CD4-positive, alpha-beta T cell treated with Interleukin-6 at 100 ng/mL for 8 hours (primary cell): ENCODE measurements around the gene GRIN2C.
A peak's percentile ranks its signal among the peaks of the same experiment; 100 is the strongest.

Experiments used
- DNase-seq: peaks from one replicate; pipeline ENCODE4 v3.0.0-alpha.2; 2020; ENCODE audit warnings: mixed read lengths, low spot score

Gene GRIN2C

DNA sequence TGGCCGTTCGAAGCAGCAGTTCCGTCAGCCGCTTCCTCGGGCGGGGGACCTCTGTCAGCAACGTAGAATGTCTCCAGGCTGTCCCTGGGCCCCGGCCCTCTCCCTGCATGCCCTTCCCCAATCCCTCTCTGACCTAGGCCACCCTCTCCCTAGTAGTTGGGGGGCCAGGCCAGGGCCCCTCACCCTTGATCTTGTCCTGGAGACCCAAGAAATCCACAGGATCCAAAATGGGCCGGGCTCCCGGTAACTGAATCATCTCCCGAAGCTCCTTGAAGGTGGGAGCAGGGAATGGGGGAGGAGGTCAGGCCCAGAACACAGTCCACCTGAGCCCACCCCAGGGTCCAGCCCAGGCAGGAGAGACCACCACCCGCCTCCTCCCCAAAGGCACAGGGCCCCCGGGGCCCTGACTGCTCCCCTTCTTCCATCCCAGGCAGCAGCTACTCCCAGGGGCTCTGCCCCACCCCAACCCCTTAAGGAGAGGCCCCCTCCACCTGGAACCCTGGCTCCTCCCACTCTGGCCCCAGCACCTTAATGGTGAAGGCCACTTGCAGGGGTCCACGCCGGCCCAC is 4.7 kb upstream of the GRIN2C start:
- no peak for DNase-seq

- DNase-seq = no peak
Measured at GRCh38 chr17:74863420-74864296, 4.0 kb upstream of the GRIN2C start.

DNA sequence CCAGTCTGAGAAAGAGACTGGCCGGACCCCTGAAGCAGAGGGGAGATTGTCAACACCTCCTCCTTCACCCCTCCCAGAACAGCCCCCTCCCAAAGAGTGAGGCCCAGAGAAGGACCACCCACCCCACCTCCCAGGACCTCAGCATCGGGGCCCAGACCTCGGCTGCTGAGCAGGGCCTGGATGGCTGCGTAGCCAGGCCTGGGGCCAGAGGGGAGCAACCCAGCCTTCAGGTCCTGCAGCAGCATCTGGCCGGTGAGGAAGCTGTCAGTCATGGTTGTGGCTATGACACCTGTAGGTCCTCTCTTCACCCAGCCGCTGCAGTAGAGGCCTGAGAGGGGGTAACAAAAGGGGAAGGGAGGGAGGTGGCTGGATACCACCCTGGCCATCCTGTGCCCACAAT is 3.2 kb upstream of the GRIN2C start:
- DNase-seq = no peak

DNA sequence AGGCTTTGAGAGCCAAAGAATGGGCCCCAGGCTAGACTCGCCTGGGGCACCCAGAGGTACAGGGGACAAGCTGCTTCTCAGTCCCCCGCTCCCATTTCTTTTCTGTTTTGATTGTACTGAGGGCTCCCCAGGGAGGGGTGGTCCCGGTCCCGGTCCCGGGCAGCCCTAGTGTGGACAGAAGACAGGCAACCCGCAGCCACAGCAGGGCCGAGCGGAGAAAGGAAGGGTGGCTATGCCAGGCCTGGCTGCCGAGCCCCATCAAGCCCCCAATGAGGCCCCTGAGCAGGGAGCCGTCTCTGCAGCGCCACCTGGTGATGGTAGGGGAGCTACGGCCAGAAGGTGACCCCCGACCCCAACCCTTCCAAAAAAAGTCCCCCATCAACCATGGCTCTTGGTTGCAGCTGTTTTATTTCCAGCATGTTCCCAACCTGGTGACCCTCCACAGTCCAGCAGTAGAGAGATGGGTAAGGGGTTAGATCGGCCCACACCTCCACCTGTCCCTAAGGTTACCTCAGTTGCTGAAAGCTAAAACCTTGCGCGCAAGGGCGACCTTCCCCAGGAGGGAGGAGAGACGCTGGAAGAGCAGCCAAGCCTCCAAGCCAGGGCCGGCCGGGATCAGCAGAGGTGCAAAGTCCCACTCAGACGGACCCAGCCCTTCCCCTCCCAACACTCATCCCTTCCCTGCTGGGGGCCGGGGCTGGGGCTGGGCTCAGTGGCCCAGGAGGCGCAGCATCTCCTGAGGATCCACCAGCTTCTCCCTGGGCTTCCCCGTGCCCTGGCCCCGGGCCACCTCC is 2.6 kb upstream of the GRIN2C start:
- peak; percentile 43 for DNase-seq

DNA sequence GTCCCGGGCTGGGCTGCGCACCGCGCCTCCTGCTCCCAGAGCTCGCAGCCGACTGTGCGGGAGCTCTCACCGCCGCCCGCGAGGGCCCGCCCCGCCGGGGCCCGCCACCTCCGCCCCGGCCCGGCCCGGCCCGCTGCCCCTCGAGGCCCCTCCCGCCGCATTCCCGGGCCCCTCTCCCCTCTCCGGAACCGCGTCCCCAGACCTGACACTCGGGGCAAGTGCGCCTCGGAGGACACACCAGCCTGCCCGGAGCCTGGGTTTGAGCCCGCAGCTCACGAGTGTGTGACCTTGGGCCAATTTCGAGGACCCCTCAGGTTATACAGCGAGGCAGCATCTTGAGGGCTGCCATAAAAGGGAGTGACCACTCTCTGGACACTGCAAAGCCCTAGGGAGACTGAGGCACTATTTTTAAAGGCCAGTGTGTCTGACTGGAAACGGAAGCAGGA is 2.0 kb upstream of the GRIN2C start:
- no peak for DNase-seq

- DNase-seq = no peak
Measured at GRCh38 chr17:74860872-74861661, 1.4 kb upstream of the GRIN2C start.

DNA sequence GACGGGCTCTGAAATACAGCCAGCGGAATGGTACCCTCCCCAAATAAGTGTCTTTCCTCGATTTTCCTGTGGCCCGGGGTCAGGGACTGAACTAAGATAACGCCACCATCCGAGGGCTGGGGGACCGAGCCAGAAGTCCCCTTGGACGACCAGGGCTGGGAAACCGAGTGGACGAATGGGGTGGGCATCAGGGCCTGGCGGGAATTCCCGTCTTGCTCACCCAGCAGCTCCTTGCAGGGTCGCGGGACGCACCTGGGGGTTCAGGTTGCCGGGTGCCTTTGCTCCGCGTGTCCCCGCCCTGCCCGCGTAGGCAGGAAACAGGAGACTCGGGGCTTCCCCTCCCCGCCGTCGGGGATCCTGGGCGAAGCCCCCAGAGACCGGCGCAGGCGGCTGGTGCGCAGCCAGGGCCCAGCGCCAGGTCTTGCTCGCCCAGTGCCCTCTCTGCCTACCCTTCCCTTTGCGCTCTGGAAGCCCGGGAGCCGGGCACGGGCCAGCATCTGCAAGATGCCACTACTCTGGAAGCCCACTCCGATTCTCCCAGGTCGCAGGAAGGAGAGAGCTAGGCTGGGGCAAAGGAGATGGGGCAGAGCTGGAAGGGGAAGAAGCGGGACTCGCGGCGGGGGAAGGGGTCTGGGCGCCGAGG is 665 bp upstream of the GRIN2C start:
- DNase-seq = no peak

- DNase-seq = no peak
Measured at GRCh38 chr17:74858672-74859458, 820 bp downstream of the GRIN2C start.

DNA sequence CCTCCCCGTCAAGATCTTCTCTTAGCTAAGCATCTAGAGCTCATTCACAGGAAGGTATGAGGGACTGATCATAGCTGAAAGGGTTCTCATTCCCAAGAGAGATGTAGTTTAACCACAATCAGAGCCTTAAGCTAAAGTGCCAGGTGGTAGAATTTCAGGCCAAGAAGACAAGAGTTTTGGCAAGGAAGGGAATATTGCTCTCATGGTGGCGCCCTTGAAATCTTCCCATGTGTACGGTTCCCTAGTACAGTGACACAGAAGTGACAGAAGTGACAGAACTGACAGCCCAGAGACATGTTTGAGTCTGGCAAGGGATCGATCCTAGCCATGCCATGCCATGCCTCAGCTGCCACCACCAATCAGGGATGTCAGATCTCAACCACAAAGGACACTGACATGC is 2.5 kb downstream of the GRIN2C start:
- DNase-seq = no peak

- DNase-seq = no peak
Measured at GRCh38 chr17:74856112-74856511, 3.6 kb downstream of the GRIN2C start.

DNA sequence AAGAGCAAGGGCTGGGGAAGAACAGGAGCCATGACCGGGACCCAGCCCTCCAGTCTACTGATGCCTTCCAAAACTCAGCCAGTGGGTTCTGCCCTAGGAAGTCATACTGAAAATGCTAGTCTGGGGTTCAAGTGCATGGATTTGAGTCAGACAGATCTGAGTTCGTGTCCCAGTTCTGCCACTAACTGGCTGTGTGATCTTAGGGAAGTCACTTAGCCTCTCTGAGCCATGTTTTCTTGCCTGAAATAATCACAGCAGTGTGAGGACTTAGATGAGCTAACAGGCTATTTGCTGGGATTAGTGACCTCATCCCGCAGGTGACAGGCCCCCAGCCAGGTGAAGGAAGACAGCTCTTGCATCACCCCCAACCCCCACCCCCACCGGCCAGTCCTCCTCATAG is 4.4 kb downstream of the GRIN2C start:
- DNase-seq = no peak

- DNase-seq = no peak
Measured at GRCh38 chr17:74854792-74855191, 4.9 kb downstream of the GRIN2C start.

DNA sequence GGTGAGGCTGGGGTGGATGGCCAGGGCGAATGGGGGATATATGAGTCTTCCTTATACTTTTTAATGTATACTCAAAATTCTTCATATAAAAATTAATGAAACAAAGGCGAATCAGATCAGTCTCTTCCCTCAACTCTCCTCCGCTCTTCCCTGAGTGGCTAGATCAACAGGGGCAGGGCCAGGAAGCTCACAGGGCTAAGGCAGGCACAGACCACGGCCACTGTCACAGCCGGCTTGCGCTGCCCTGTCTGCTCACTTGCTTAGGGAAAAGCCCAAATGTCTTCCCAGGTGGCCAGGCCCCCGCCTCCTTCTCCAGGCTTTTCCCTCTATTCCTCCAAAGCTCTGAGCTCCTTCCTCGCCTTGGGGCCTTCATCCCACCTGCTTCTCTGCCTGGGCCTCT is 6.0 kb downstream of the GRIN2C start:
- DNase-seq = no peak

DNA sequence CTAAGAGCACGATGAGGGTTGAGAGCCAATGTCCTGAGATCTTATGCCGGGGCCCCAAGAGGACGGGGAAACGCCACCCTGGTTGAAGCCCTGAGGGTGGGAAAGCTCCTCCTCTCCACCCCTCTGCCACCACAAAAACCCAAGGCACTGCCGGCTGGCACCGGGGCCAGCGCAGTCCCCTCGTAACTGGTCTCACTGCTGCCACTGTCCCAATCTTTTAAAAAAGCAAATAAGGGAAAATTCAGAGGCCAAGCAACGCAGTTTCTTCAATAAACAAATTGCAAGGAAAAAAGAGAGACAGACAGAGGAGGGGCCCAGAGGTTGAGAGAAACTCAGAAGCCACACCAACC is 6.7 kb downstream of the GRIN2C start:
- no peak for DNase-seq

DNA sequence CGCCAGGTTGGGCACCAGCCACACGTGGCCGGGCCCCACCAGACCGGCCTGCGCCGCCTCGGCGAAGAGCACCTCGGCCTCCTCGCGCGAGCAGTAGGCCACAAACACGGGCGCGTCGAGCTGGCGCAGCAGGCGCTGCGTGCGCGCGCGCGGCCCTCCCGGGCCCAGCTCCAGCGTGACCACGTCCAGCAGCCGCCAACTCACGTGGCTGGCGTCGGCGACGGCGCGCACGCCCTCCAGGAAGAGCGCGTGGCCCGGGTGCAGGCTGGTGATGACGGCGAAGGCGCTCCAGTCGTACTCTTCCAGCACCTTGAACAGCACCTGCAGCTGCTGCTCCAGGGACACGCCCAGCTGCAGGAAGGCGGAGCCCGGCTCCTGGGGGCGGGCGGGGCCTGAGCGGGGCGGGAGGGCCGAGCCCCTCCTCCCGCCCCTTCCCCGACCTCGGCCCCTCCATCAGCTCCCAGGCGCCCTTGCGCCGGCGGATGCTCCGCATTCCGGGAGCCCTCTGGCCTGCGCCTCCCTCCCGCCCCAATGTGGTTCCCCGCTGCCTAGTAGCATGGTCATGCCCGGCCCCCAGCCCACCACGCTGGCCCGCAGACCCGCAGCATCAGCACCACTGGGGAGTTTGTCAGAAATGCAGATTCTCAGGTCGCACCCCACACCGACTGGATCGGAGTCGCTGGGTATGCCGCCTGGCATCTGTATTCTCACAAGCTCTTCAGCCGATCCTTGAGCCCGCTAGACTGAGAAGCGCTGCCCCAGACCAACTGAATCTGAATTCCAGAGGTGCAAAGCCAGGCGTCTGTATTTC is 7.2 kb downstream of the GRIN2C start:
- peak; percentile 79 for DNase-seq

DNA sequence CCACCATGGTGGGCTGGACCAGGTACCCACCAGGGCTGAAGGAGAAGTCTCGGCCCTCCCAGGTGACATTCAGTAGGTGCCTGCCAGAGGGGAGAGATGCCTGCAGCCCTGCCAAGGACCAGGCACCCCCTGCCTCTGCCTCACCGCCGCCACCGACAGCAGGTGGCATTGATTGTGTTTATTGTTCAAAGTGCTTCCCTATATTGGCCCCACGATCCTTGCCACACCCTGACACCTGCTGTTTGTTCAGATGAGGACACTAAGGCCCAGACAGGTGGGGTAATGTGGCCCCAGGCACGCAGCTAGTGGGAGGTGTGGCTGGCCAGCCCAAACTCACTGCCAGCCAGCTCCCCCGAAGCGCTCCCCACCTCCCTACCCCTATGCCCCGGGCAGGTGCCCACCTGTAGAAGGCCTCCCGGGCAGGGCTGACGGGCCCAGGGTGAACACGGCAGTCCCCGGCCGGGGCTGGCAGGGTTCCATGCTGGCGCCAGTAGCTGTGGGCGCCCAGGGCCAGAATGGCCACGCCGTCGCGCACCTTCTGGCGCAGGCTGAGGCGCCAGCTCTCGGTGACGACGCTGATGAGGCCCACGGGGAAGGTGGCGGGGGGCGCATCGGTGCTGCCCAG is 8.0 kb downstream of the GRIN2C start:
- DNase-seq = no peak

GRCh38 chr17:74850914-74851313 is 8.8 kb downstream of the GRIN2C start:
- DNase-seq = no peak

GRCh38 chr17:74850310-74850709 is 9.4 kb downstream of the GRIN2C start:
- no peak for DNase-seq

DNA sequence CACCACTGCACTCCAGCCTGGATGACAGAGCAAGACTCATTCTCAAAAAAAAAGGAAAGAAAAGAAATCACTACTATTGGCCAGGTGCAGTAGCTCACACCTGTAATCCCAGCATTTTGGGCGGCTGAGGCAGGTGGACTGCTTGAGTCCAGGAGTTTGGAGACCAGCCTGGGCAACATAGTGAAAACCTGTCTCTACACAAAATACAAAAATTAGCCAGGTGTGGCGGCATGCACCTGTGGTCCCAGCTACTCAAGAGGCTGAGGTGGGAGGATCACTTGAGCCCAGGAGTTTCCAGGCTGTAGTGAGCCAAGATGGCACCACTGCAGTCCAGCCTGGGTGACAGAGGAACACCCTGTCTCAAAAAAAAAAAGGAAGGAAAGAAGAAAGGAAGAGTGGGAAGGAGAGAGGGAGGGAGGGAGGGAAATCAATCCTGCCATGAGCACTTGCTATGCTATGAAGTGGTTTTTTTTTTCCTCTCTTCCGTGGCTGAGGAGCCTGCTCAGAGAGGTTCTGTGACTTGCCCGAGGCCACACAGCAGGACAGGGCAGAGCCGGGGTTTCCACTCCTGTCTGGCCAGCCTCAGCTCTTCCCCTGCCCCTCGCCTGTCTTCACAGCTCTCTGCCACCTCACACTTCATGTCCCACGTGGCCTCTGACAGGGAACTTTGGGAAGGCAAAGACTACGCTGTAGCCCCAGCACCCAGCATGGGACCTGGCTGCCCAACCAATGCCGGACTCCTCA is 10.9 kb downstream of the GRIN2C start:
- DNase-seq = no peak
